ENCODE data around the gene VDR. TPM values are rescaled to one million over a fixed set of nuclear protein-coding genes. Genes with fewer than 3 reads are reported as not detected.
"Not testable (repeated sequence)": the region's sequence is repeated elsewhere in the genome, so short reads cannot be mapped to it uniquely, and the experiment has no call there.

Gene VDR
- total RNA-seq, 4 donors from 2014 or later, result 3.5 to 5.2 (median 3.9) TPM

GRCh38 chr12:47812797-47813510, 91.8 kb downstream of the VDR start:
- Histone ChIP-seq H3K27ac (peak overlapping the region; percentile 86 to 98 (median 94)), H3K27me3 (no peaks in the 10 kb centered on the region), H3K4me3 (replicated peaks in 1 of 3) (peak overlapping the region in 1 of 3 donors; percentile 16), H3K36me3 (no peaks in the 10 kb centered on the region), H3K4me1 (peaks cover 73 to 98% of the 10 kb centered on the region in 2 donors), H3K9me3 (no peaks in the 10 kb centered on the region)
- DNase-seq, result peak; percentile 93 to 94
- TF ChIP-seq POLR2A (IDR thresholded peaks at IDR 0.05) (peak in 1 of 2 donors; percentile 49), CTCF (IDR thresholded peaks at IDR 0.05) (peak in 1 of 6 experiments; percentile 8)
- WGBS, 2 donors, result 2 to 3% methylated on average over 18 to 29 of the region's 37 CpGs
- intact Hi-C loops (cut with DNase I), result no loop called here

GRCh38 chr12:47811581-47812484, 93.0 kb downstream of the VDR start:
- Histone ChIP-seq H3K4me3 (replicated peaks in 1 of 3) (peak overlapping the region in 1 of 3 donors; percentile 7), H3K9me3 (no peaks in the 10 kb centered on the region), H3K27ac (peak overlapping the region; percentile 86 to 98 (median 94)), H3K27me3 (no peaks in the 10 kb centered on the region), H3K36me3 (no peaks in the 10 kb centered on the region), H3K4me1 (peaks cover 74 to 98% of the 10 kb centered on the region in 2 donors)
- intact Hi-C loops (cut with DNase I), result no loop called here
- WGBS, 2 donors, result 56 to 58% methylated on average over 14 of the region's 14 CpGs
- peak; percentile 38 to 41 for DNase-seq
- TF ChIP-seq POLR2A (IDR thresholded peaks at IDR 0.05) (no peak), CTCF (IDR thresholded peaks at IDR 0.05) (no peak)

GRCh38 chr12:47811072-47811396, 93.8 kb downstream of the VDR start:
- H3K27me3 ChIP-seq, result no peaks in the 10 kb centered on the region
- H3K4me1 ChIP-seq, result peaks cover 74 to 98% of the 10 kb centered on the region in 2 donors
- 24 to 33% methylated on average over 2 of the region's 2 CpGs for WGBS, 2 donors
- DNase-seq, result peak; percentile 79 to 80
- no peaks in the 10 kb centered on the region for H3K9me3 ChIP-seq
- H3K36me3 ChIP-seq, result no peaks in the 10 kb centered on the region
- H3K27ac ChIP-seq, result peak overlapping the region; percentile 86 to 98 (median 94)
- intact Hi-C loops (cut with DNase I), result no loop called here
- TF ChIP-seq POLR2A (IDR thresholded peaks at IDR 0.05), result no peak
- TF ChIP-seq CTCF (IDR thresholded peaks at IDR 0.05), result no peak
- H3K4me3 ChIP-seq (replicated peaks in 1 of 3), result no peak overlapping the region

GRCh38 chr12:47809518-47809917, 95.3 kb downstream of the VDR start:
- Histone ChIP-seq H3K4me1 (peaks cover 84 to 98% of the 10 kb centered on the region in 2 donors), H3K27ac (peak overlapping the region; percentile 86 to 98 (median 94))
- H3K9me3 ChIP-seq; intact Hi-C loops (cut with DNase I); H3K4me3 ChIP-seq (replicated peaks in 1 of 3); H3K27me3 ChIP-seq; DNase-seq; H3K36me3 ChIP-seq: not testable (repeated sequence)
- 71 to 76% methylated on average over 9 of the region's 9 CpGs for WGBS, 2 donors

- no peak overlapping the region for H3K4me3 ChIP-seq (replicated peaks in 1 of 3)
- no peaks in the 10 kb centered on the region for H3K36me3 ChIP-seq
- peak overlapping the region; percentile 12 to 98 (median 94) for H3K27ac ChIP-seq
- intact Hi-C loops (cut with DNase I), result no loop called here
- whole genome bisulfite sequencing, 2 donors, result 71 to 87% methylated on average over 9 of the region's 9 CpGs
- no peaks in the 10 kb centered on the region for H3K9me3 ChIP-seq
- H3K27me3 ChIP-seq, result no peaks in the 10 kb centered on the region
- peak in 1 of 2 donors; percentile 28 for DNase-seq
- H3K4me1 ChIP-seq, result peaks cover 90 to 98% of the 10 kb centered on the region in 2 donors
- TF ChIP-seq POLR2A (IDR thresholded peaks at IDR 0.05) (no peak), CTCF (IDR thresholded peaks at IDR 0.05) (no peak)
These were observed 96.0 kb downstream of the VDR start for GRCh38 chr12:47808574-47809365.
